Spleen (tissue), 11 donors: ENCODE measurements around the gene BPIFB3. TPM values are rescaled to one million over a fixed set of nuclear protein-coding genes. Genes with fewer than 3 reads are reported as not detected.

Experiments
- DNase-seq: peaks from one replicate; pipeline ENCODE4 v3.0.0-alpha.2; 2020
- H3K27ac ChIP-seq, 8 donors: fragments of 200-600 bp; sonication (generic) in 7 of 8; 1 replicate in 4 of 8; 2 replicates in 4 of 8; pipeline versions ENCODE4 v1.5.0 to v1.8.0; 2016 to 2021; ENCODE audit warnings: inconsistent platforms in 4 of 8, mild to moderate bottlenecking in 4 of 8, moderate library complexity in 1 of 8
- H3K27me3 ChIP-seq, 7 donors: fragments of 200-600 bp; sonication (generic) in 6 of 7; replicated peaks in 1 of 7; 1 replicate in 4 of 7; 2 replicates in 3 of 7; pipeline versions ENCODE4 v1.5.0 to v1.8.0; 2016 to 2021; ENCODE audit warnings: inconsistent platforms in 3 of 7, mild to moderate bottlenecking in 1 of 7
- H3K36me3 ChIP-seq, 6 donors: fragments of 200-600 bp; sonication (generic) in 5 of 6; 1 replicate in 4 of 6; 2 replicates in 2 of 6; pipeline versions ENCODE4 v1.5.0 to v1.8.0; 2016 to 2021; ENCODE audit warnings: inconsistent platforms in 2 of 6
- H3K4me1 ChIP-seq, 6 donors: fragments of 200-600 bp; sonication (generic) in 5 of 6; 1 replicate in 3 of 6; 2 replicates in 3 of 6; pipeline versions ENCODE4 v1.5.0 to v1.8.0; 2016 to 2021; ENCODE audit warnings: inconsistent platforms in 3 of 6
- H3K4me3 ChIP-seq, 8 donors: fragments of 200-600 bp; sonication (generic) in 7 of 8; 1 replicate in 4 of 8; 2 replicates in 4 of 8; pipeline versions ENCODE4 v1.5.0 to v1.8.0; 2016 to 2021; ENCODE audit warnings: inconsistent platforms in 4 of 8, mild to moderate bottlenecking in 4 of 8, moderate library complexity in 2 of 8
- H3K9me3 ChIP-seq, 8 donors: fragments of 200-600 bp; sonication (generic) in 7 of 8; 1 replicate in 4 of 8; 2 replicates in 4 of 8; pipeline versions ENCODE4 v1.5.0 to v1.8.0; 2016 to 2021; ENCODE audit warnings: inconsistent platforms in 4 of 8
- CTCF ChIP-seq, 11 experiments: fragments of 200-600 bp in 7 of 11; fragments of 450-650 bp in 4 of 11; sonication (generic) in 4 of 11; IDR thresholded peaks in 8 of 11; conservative IDR thresholded peaks in 3 of 11; 1 replicate in 7 of 11; 2 replicates in 4 of 11; pipeline versions ENCODE4 v1.4.0 to v1.8.0; 2016 to 2021; ENCODE audit warnings: antibody characterized with exemption in 11 of 11, inconsistent platforms in 4 of 11, mild to moderate bottlenecking in 1 of 11
- POLR2A ChIP-seq, 3 donors: fragments of 450-650 bp; IDR thresholded peaks; one replicate each; pipeline ENCODE4 v1.5.1; 2017; ENCODE audit warnings: antibody characterized with exemption in 3 of 3, mild to moderate bottlenecking in 1 of 3
- POLR2AphosphoS5 ChIP-seq, 3 donors: sonication (generic); formaldehyde crosslinking; IDR thresholded peaks; one replicate each; pipeline ENCODE4 v1.5.1; 2017; ENCODE audit warnings: antibody characterized with exemption in 3 of 3
- WGBS, 5 donors: extraction: QIAGEN DNeasy Blood & Tissue Kit in 3 of 5; methylation state at CpG; one replicate each; pipeline versions ENCODE4 v1.1.5 to v1.1.7; 2013 to 2018; 5-methylcytosine and 5-hydroxymethylcytosine counted together
- intact Hi-C: fragments of 100-400 bp; cut with DNase I; formaldehyde crosslinking; loops from one replicate; pipeline ENCODE4 v1.15.0; 2023; ENCODE audit warnings: low total_unique reads
- polyA plus RNA-seq, 3 donors: library from polyadenylated mRNA; stranded (reverse); fragments of 200-250 nt; gene quantifications; one replicate each; pipeline ENCODE4 v1.2.1, GENCODE V29; 2013
- total RNA-seq, 7 donors: library from RNA; depleted of rRNA in 3 of 7; stranded (reverse); fragments of >200 nt in 3 of 7; fragmentation: NEBNext Ultra II Directional in 4 of 7; extraction: Animal tissue kit (Norgen Biotek cat#: 25700) in 4 of 7; gene quantifications; one replicate each; pipeline versions ENCODE4 v1.1.0 to v1.2.1, GENCODE V29; 2016 to 2021
- donor health status: healthy with polysubstance abuse.
- donor health status: DM: no; HTN: no; CAD: no; lungs with moderate emphysema.
- donor health status: DM: no; HTN: no; CAD: no.
- donor health status: Bipolar disorder and iron deficiency.
- donor health status: healthy.
- donor health status: DM: no; HTN: no; CAD: no.
- donor health status: DM: yes; HTN: yes; CAD: no.

Gene BPIFB3
- total and polyA plus RNA-seq, 10 donors = not detected

GRCh38 chr20:33064572-33065287, 11.0 kb downstream of the BPIFB3 start:
- intact Hi-C loops = no loop called here
- Histone ChIP-seq H3K27me3 (no peaks in the 10 kb centered on the region), H3K27ac (no peak overlapping the region), H3K36me3 (no peaks in the 10 kb centered on the region), H3K4me3 (no peak overlapping the region), H3K4me1 (peaks cover 0 to 8% (median 0%) of the 10 kb centered on the region in 6 donors), H3K9me3 (no peaks in the 10 kb centered on the region)
- 86 to 97% (median 93%) methylated on average over 11 of the region's 11 CpGs for WGBS, 5 donors
- DNase-seq = peak; percentile 35
- no peak for TF ChIP-seq CTCF (IDR thresholded peaks at IDR 0.05 in 8 of 11, conservative IDR thresholded peaks at IDR 0.05 in 3 of 11)
- TF ChIP-seq POLR2AphosphoS5 (IDR thresholded peaks at IDR 0.05) = no peak
- no peak for TF ChIP-seq POLR2A (IDR thresholded peaks at IDR 0.05)

- 87 to 94% (median 91%) methylated on average over 9 of the region's 9 CpGs for WGBS, 5 donors
- TF ChIP-seq CTCF (IDR thresholded peaks at IDR 0.05 in 8 of 11, conservative IDR thresholded peaks at IDR 0.05 in 3 of 11) (no peak), POLR2AphosphoS5 (IDR thresholded peaks at IDR 0.05) (no peak), POLR2A (IDR thresholded peaks at IDR 0.05) (no peak)
- Histone ChIP-seq H3K36me3 (no peaks in the 10 kb centered on the region), H3K9me3 (no peaks in the 10 kb centered on the region), H3K27ac (no peak overlapping the region), H3K4me3 (no peak overlapping the region), H3K4me1 (peaks cover 0 to 8% (median 0%) of the 10 kb centered on the region in 6 donors), H3K27me3 (no peaks in the 10 kb centered on the region)
- intact Hi-C loops = no loop called here
- DNase-seq = peak; percentile 41
Observed at GRCh38 chr20:33065785-33066184, 12.1 kb downstream of the BPIFB3 start.

GRCh38 chr20:33067806-33068205, 14.1 kb downstream of the BPIFB3 start:
- H3K9me3 ChIP-seq = no peaks in the 10 kb centered on the region
- H3K4me3 ChIP-seq = no peak overlapping the region
- TF ChIP-seq CTCF (IDR thresholded peaks at IDR 0.05 in 8 of 11, conservative IDR thresholded peaks at IDR 0.05 in 3 of 11) (no peak), POLR2A (IDR thresholded peaks at IDR 0.05) (no peak), POLR2AphosphoS5 (IDR thresholded peaks at IDR 0.05) (no peak)
- no peaks in the 10 kb centered on the region for H3K36me3 ChIP-seq
- intact Hi-C loops = no loop called here
- no peak overlapping the region for H3K27ac ChIP-seq
- WGBS, 5 donors = 48 to 70% (median 56%) methylated on average over 3 of the region's 3 CpGs
- H3K4me1 ChIP-seq = peaks cover 0 to 3% (median 0%) of the 10 kb centered on the region in 6 donors
- no peaks in the 10 kb centered on the region for H3K27me3 ChIP-seq
- no peak for DNase-seq

- intact Hi-C loops = no loop called here
- 71 to 84% (median 82%) methylated on average over 8 to 12 of the region's 12 CpGs for WGBS, 5 donors
Observed at GRCh38 chr20:33068251-33068939, 14.7 kb downstream of the BPIFB3 start.

More at GRCh38 chr20:33068251-33068939, 14.7 kb downstream of the BPIFB3 start:
- Histone ChIP-seq H3K4me3 (no peak overlapping the region), H3K4me1 (no peaks in the 10 kb centered on the region), H3K36me3 (no peaks in the 10 kb centered on the region), H3K27ac (no peak overlapping the region), H3K27me3 (no peaks in the 10 kb centered on the region), H3K9me3 (no peaks in the 10 kb centered on the region)
- peak; percentile 47 for DNase-seq
- TF ChIP-seq POLR2AphosphoS5 (IDR thresholded peaks at IDR 0.05) = no peak
- TF ChIP-seq POLR2A (IDR thresholded peaks at IDR 0.05) = no peak
- TF ChIP-seq CTCF (IDR thresholded peaks at IDR 0.05 in 8 of 11, conservative IDR thresholded peaks at IDR 0.05 in 3 of 11) = no peak
